ENCODE measurements around the gene IZUMO3.

IZUMO3 gene

DNA sequence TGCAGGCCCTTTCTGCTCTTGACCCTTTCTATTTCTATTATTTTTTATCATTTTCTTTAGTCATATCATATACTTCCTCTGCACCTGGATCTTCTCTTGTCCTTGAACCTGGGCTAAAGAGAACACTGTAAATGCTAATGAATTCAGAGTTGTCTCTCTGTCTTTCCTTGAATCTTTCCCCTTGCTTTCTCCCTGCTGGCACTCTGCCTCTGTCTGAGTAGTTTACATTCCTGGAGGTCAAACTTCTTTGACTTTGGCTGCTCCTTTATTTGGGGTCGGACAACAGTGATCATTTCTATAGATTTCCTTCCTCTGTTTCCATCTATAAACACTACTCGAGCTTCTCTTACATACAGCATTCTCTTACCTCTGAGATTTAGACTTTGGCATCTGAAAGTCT lies 47.1 kb downstream of the IZUMO3 start:
- no peak for TF ChIP-seq MYC (IDR thresholded peaks at IDR 0.05; ENCODE audit: low read depth, low read length)
- TF ChIP-seq POLR2A (IDR thresholded peaks at IDR 0.05; ENCODE audit: extremely low read depth, insufficient read length): no peak
- H3K4me3 ChIP-seq (ENCODE audit: low read depth, low read length): no peak overlapping the region
- DNase-seq (ENCODE audit: low read depth): no peak

DNA sequence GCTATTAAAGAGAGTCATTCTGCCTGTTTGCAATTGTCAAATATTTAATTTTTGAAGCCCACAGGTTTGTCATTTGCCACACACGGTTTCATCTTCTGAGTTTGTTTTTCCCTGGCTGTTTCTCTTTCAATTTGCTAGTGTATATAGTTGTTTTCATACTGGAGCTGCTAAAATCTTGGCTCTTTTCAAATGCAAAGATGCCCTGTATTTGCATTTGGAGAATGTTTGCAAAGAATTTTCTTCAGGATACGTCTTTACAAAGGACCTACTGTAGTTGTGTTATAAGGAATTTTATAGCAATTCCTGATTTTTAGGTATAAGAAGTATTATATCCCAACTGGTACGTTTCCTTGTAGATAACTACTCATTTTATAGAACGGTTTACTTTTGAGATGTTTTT lies 48.0 kb downstream of the IZUMO3 start:
- TF ChIP-seq MYC (IDR thresholded peaks at IDR 0.05; ENCODE audit: low read depth, low read length) (no peak), POLR2A (IDR thresholded peaks at IDR 0.05; ENCODE audit: extremely low read depth, insufficient read length) (no peak)
- TF ChIP-seq, protein P1, sequence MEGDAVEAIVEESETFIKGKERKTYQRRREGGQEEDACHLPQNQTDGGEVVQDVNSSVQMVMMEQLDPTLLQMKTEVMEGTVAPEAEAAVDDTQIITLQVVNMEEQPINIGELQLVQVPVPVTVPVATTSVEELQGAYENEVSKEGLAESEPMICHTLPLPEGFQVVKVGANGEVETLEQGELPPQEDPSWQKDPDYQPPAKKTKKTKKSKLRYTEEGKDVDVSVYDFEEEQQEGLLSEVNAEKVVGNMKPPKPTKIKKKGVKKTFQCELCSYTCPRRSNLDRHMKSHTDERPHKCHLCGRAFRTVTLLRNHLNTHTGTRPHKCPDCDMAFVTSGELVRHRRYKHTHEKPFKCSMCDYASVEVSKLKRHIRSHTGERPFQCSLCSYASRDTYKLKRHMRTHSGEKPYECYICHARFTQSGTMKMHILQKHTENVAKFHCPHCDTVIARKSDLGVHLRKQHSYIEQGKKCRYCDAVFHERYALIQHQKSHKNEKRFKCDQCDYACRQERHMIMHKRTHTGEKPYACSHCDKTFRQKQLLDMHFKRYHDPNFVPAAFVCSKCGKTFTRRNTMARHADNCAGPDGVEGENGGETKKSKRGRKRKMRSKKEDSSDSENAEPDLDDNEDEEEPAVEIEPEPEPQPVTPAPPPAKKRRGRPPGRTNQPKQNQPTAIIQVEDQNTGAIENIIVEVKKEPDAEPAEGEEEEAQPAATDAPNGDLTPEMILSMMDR (IDR thresholded peaks at IDR 0.05; ENCODE audit: low read depth, low read length): no peak
- TF ChIP-seq, protein P2, sequence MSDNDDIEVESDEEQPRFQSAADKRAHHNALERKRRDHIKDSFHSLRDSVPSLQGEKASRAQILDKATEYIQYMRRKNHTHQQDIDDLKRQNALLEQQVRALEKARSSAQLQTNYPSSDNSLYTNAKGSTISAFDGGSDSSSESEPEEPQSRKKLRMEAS (IDR thresholded peaks at IDR 0.05; ENCODE audit: low read depth, low read length): no peak
- no peak overlapping the region for H3K4me3 ChIP-seq (ENCODE audit: low read depth, low read length)
- no peak for DNase-seq (ENCODE audit: low read depth)

All from NB4 (cell line).